G401 (cell line): ENCODE data around the gene PIP5K1A. TPM values are rescaled to one million over a fixed set of nuclear protein-coding genes. Genes with fewer than 3 reads are reported as not detected.
"Not testable (repeated sequence)": the region's sequence is repeated elsewhere in the genome, so short reads cannot be mapped to it uniquely, and the experiment has no call there.

Experiments
- DNase-seq: peaks from one replicate; pipeline ENCODE4 v3.0.0-alpha.2; 2015; ENCODE audit warnings: low spot score
- in situ Hi-C: cut with HindIII; loops from 2 replicates; pipeline ENCODE4 v1.10.0; 2016; ENCODE audit warnings: low sequenced_read_pairs, mixed read lengths
- total RNA-seq: library from RNA; depleted of rRNA; stranded (reverse); fragments of >200 nt; shearing (Covaris generic); gene quantifications from 2 replicates; pipeline ENCODE4 v1.2.3, GENCODE V29; 2014

Gene PIP5K1A
- total RNA-seq, 1 experiment from 2014 or later: 39.1 TPM

- DNase-seq: no peak
- in situ Hi-C loops: no loop called here
Measured at GRCh38 chr1:151243683-151244216, 45.4 kb downstream of the PIP5K1A start.

GRCh38 chr1:151246786-151247185 lies 48.4 kb downstream of the PIP5K1A start:
- in situ Hi-C loops: no loop called here
- no peak for DNase-seq

GRCh38 chr1:151251656-151252470 lies 53.5 kb downstream of the PIP5K1A start:
- peak; percentile 81 for DNase-seq
- in situ Hi-C loops: no loop called here

- in situ Hi-C loops: no loop called here
- DNase-seq: peak; percentile 98
Measured at GRCh38 chr1:151254217-151255213, 56.2 kb downstream of the PIP5K1A start, which contains the start of gene PSMD4. Gene PSMD4 (plus strand): TSS chr1:151254734. CDS start chr1:151254783, 49 bp downstream.

DNA sequence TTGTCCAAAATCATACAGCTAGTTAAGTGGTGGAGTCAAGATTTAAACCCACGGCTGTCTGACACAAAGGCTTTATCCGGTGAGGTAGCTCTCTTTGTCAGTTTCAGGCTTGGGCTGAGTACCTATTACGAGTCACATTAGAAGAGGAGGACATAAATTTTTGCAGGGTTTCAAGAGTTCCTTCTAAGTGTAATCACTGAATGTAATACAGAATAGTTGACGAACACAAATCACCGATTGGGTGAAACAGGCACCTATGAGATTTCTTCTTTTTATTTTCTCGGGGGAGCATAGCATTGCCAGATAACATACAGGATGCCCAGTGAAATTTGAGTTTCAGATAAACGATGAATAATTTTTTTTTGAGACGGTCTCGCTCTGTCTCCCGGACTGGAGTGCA lies 57.0 kb downstream of the PIP5K1A start:
- in situ Hi-C loops: no loop called here
- no peak for DNase-seq

DNA sequence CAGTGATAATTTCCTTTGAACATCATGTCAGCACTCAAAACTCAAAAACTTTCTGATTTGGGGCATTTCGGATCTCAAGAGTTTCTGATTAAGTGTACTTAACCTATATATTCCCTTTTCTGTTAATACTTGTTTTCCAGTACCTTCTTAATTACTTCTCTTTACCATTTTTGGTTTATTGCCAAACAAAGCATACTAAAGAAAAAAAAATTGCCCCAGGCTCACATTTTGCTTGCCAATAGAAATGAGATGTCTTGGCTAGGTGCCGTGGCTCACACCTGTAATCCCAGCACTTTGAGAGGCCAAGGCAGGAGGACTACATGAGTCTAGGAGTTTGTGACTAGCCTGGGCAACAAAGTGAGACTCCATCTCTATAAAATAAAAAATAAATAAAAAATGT lies 61.0 kb downstream of the PIP5K1A start:
- DNase-seq: no peak

DNA sequence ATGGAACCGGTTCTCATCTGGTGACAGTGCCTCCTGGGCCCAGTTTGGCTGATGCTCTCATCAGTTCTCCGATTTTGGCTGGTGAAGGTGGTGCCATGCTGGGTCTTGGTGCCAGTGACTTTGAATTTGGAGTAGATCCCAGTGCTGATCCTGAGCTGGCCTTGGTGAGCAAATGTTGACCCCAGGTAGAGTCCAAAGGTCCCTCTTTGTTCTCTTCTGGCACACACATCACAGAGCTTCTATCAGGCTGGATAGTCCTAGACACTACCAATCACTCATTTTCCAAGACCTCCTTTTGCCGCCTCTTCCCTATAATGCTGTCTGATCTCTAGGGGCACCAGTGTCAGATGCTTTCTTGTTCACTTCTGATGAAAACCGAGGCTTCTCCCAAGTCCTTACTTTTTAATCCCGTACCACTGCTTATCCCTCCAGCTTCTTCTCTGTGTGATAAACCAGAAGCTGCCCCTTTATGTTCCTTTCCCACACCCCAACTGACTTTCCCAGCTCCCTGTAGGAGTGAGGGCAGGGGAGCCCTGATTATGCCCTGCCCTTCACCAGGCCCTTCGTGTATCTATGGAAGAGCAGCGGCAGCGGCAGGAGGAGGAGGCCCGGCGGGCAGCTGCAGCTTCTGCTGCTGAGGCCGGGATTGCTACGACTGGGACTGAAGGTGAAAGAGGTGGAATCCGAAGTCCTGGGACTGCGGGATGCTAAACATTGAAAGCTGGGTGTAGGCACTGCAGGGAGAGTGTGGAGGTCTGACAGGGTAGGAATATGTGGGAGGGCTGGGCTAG lies 67.3 kb downstream of the PIP5K1A start:
- in situ Hi-C loops: loop anchor here (10.0 kb wide), 1 partner anchor 171 kb away; no protein-coding TSS in a partner anchor
- DNase-seq: no peak

More for the DNA sequence above, 61.0 kb downstream of the PIP5K1A start:
- in situ Hi-C loops: no loop called here

- in situ Hi-C loops: loop anchor here (10.0 kb wide), 1 partner anchor 172 kb away; no protein-coding TSS in a partner anchor
- DNase-seq: no peak
Measured at GRCh38 chr1:151266315-151266714, 68.0 kb downstream of the PIP5K1A start.

GRCh38 chr1:151266821-151267220 lies 68.5 kb downstream of the PIP5K1A start:
- no peak for DNase-seq
- in situ Hi-C loops: loop anchor here (10.0 kb wide), 1 partner anchor 172 kb away; no protein-coding TSS in a partner anchor

- DNase-seq: no peak
- in situ Hi-C loops: loop anchor here (10.0 kb wide), 1 partner anchor 173 kb away; no protein-coding TSS in a partner anchor
Measured at GRCh38 chr1:151267760-151268159, 69.4 kb downstream of the PIP5K1A start.

GRCh38 chr1:151273924-151274466 lies 75.6 kb downstream of the PIP5K1A start:
- in situ Hi-C loops: no loop called here
- no peak for DNase-seq

DNA sequence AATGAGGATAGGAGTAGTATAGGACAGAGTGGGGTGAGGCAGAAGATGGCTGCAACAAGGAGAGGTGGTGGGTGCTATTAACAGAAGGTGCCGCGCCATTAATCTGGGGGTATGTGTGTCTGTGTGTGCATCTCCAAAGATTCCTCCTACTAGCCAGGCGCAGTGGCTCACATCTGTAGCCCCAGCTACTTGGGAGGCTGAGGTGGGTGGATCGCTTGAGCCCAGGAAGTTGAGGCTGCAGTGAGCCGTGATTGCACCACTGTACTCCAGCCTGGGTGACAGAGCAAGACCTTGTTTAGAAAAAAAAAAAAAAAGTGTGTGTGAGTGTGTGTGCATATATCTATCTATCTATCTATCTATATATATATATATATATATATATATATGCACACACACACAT lies 77.0 kb downstream of the PIP5K1A start:
- DNase-seq, in situ Hi-C loops: not testable (repeated sequence)

DNA sequence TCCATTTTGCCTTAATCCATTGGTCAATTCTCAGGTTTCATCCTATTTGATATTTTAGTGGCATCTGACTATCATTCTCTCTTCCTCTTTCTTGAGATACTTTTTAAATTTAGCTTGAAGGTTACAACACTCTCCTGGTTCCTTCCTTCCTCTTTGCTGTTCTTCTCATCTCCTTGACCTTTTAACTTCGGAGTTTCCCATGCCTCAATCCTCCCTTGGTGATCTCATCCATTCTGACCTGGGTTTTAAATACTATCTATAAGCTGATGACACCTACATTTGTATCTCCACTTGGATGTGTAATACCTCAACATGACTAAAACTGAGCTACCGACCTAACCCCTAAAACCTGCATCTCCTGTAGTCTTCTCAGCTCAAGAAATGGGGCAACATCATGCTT lies 78.9 kb downstream of the PIP5K1A start:
- no peak for DNase-seq
- in situ Hi-C loops: no loop called here

DNA sequence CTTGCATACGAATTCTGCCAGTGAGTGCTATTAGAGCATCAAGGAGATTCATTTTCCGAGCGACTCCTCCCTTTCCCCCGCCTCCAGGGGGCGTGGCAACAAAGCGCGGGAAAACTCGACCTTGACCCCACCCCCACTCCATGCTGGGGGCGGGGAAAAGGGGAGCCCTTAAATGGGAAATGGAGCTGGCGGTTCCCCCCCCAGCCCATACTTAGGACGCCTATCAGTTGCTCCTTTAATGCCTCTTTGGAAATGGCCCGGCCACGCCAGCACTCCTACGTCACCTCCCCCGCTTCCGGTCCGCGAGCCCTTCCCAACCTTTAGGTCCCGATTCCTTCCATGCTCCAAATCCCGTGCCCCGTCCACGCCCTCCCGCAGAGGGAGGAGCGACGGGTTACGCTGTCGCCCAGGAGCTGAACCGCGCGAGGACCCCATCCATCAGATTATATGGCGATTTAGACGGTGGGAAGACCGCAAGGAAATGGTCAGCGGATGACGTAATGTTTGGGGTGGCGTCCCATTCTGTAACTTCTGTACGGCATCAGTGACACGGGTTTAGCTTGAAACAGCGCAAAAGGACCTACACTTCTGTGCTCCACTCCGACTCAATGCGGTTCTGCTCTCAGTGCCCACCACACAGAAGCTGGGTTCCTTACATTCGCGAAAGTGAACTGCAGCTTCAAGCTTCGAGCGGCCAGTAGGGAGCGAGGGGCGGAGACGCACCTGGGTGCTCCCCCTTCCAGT lies 83.0 kb downstream of the PIP5K1A start:
- in situ Hi-C loops: no loop called here
- DNase-seq: peak; percentile 98

DNA sequence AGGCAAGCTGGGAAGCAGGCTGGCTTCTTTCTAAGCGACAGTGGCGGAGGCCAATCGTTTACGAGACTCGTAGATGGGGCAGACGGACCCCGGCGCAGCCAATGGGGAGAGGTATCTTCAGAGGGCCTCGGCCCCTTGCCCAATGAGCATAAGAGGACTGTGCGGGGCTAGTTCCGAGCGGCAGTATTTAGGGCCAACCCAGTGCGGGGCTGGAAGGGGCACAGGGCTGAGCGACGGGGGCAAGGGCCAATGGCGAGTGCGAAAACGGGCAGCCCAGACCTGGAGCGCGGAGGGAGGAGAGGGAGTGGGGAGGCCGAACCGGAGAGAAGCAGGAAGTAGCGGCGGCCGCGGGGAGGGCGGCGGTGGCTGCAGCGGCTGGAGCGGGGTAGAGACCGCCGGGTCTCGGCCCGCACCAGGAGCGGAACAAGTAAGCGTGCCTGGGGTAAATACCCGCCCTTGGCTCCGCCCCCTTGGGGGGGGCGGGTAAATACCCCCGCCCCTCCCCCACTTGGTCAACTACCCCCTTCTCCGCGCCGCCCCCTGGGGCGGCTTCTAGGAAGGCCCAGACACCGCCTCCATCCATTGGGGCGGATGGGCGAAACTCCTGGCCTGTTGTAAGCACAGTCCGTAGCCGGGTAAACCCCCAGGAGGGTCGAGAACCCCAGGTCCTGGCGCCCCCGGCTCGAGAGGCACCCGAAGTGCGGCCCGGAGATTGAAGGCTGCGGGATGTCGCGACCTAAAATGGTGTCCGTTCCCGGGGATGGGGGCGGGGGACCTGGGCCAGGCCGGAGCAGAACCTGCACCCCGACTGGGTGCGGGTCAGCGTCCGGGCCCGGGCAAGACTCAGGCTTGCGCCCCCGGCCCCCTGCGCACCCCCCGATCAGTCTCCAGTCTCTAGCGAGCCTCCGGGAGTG lies 83.9 kb downstream of the PIP5K1A start, which contains the start of gene ZNF687:
TSS of gene ZNF687 (plus strand) at position 331 of the 914 bp plus-strand sequence. CDS start 3,993 bp downstream, outside the sequence.
- in situ Hi-C loops: no loop called here
- peak; percentile 100 for DNase-seq

GRCh38 chr1:151282883-151283725 lies 84.8 kb downstream of the PIP5K1A start:
- peak; percentile 31 for DNase-seq
- in situ Hi-C loops: no loop called here
